Activated CD8-positive, alpha-beta memory T cell treated with anti-CD3 and anti-CD28 coated beads, Interleukin-2, amount 50 U/mL, for 24 hours (primary cell): Measurements from ENCODE around the gene ZNF319.

Experiments used
- DNase-seq: peaks from one replicate; pipeline ENCODE4 v3.0.0-alpha.2; 2020; ENCODE audit errors: extremely low read depth

Gene ZNF319

DNA sequence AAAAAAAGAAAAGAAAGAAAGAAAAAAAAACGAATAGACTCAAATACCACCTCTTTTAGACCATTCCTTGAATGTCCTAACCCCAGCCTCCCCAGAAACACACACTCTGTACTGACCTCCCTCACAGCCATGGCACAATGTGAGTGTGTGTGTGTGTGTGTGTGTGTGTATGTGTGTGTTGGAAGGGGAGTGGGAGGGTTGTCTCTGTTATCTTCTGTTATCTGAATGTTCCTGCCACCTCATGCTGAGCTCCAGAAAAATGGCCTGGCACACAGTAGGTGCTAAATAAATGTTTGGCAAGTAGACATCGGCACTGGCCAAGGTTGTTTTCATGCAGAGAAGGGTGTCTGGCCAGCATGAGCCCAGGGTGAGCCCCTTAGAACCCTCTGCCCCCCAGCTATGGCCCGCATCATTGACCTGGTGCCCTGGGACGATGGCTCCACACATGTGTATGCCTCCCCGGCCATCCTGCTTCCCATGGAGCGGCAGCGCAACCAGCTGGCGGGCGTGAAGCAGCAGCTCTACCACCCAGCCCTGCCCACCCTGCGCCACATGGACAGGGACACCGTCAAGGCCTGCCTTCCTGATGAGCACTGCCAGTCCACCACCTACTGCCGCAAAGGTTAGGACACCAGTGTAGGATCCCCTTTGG, 22.9 kb downstream of the ZNF319 start:
- DNase-seq, result no peak

DNA sequence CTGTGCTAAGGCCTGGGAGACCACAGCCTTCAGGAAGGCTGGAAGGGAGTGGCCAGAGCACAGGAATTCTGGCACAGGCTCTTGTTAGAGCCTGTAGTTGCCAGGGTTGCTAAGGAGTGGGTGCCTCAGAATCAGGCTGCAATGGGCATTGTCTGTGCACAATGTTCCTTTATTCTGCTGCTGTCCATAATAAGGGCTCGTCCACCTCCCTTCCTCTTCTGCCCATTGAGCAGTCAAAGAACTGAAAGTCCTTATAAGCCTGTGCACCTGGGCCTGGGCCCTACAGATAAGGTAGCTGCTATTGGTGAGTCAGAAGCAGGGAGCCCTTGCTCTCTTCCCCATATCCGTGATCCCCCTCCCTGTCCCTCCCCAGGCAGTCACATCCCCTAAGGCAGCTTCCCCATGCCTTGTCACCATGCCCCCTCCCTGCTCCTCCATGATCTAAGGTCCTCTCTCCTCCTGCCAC, 24.1 kb downstream of the ZNF319 start:
- no peak for DNase-seq

DNA sequence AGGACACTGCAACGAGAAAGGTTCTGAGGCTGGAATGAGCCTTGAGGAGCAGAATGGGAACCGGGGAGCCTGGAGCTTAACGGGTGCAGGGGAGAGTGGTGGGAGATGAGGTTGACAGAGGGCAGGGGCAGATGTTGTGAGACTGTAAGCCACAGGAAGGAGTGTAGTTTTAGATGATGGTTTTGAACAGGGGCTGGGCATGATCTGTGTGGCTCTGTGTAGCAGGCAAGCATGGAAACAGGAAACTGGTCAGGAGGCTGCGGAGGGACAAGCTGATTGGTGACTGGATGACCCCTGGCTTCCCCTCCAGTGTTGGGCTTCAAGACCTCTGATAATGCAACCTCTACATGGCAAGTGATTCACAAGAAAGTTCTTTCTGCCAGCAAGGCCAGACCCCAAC, 28.2 kb downstream of the ZNF319 start:
- no peak for DNase-seq

DNA sequence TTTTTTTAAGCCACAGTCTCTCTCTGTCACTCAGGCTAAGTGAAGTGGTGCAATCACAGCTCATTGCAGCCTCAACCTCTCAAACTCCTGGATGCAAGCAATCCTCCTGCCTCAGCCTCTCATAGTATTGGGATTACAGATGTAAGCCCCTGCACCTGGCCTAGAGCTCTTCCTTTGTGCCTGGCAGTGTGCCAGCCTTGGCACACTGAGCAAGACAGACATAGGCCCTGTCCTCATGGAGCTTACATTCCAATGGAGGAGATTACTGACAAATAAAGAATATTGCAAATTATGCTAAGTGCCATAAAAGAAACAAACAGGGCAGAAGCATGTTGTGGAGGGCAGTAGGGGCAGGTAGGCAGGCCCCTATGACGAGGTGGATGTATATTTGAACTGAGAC, 28.6 kb downstream of the ZNF319 start:
- DNase-seq, result no peak

DNA sequence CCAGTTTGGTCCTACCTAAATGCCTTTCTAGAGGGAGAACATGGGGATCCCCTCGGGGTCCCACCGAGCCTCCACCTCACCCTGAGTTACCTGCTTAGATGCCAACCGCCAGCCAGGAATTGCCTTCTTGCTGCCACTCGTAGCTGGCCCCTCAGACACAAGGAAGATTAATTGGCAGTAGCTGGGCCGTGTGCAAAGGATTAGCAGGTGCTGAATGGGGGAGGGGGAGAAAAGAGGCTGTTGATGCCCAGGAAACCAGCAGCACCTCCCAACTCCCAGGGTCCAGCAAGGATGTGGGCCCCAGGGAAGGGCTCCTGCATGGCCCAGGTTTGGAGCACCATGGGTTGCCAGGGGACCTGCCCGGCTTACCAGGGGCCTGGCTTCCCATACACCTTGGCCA, 29.5 kb downstream of the ZNF319 start, which contains the start of gene CNGB1:
Gene CNGB1 (minus strand): TSS at position 159 of the 400 bp plus-strand sequence. CDS start 3,842 bp downstream, outside the sequence.
- DNase-seq, result no peak

DNA sequence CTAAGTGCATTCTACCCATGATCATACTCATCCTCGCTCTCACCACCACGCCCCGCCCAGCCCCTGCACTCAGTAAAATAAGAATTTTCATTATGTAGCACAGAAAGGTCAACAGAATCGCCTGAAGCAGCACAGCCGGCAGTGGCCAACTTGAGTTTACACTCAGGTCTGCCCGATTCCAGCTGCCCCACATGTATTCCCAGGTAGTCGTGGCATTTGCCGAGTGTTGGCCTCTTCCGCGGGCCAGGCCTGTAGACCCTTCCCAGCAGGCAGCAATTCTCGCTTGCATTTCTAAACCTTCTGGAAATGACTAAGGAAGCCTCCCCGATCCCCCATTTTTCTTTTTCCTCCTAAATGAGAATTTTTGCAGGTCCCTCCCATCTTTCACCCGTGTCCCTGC, 30.2 kb downstream of the ZNF319 start:
- no peak for DNase-seq

DNA sequence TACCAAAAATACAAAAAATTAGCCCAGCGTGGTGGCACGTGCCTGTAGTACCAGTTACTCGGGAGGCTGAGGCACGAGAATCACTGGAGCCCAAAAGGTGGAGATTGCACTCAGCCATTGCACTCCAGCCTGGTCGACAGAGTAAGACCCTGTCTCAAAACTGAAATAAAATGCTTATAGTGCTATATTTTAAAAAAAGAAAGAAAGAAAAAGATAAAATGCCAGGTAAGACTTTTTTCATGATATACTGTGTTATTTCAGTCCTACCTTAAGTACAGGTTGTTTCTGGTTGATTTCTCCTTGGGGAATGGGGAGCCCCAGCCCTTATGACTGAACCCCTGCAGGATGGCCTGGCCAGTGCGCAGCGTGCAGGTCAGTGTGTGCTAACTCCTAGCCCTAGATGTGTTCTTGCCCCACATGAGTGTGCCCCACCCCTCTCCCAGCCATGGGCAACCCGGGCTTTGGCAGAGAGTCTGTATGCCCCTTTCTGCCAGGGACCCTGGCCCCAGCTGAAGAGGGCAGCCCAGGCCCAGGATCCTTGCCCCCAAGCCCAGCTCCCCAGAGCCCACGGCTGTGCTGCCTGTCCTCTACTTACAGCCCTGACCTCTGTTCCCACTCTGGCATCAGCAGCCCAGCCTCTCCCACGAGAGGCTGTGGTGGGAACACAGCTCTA, 30.9 kb downstream of the ZNF319 start:
- no peak for DNase-seq

DNA sequence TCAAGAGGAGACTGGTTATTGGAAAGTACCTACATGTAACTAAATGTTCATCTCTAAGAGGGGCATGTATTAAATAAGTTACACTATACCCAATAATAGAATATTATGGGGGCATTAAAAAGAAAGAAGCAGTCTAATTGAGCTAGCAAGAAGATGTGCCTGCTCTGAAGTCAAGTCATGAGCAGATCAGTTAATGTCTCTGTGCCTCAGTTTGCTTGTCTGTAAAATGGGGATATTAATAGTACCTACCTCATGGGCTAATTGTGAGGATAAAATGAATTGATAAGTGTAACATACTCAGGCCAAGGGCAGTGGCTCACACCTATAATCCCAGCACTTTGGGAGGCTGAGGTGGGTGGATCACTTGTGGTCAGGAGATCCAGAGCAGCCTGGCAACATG, 32.6 kb downstream of the ZNF319 start:
- no peak for DNase-seq

DNA sequence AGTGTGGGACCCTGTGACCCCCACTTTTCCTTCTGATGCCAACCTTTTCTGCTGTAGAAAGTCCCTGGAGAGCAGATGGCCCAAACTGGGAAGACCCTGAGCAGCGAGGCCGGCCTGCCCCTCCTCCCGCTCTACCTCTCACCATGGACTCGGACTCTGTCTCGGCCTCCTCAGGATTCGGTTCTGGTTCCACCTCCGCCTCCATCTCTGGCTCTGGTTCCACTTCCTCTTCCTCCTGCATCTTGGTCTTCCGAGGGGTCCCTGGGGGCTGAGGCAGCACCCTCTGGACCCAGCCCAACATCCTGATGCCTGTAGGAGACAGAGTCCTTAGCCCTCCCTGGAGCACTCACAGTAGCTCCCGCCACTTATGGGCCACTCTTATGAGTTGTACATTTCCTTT, 33.5 kb downstream of the ZNF319 start:
- DNase-seq, result no peak

DNA sequence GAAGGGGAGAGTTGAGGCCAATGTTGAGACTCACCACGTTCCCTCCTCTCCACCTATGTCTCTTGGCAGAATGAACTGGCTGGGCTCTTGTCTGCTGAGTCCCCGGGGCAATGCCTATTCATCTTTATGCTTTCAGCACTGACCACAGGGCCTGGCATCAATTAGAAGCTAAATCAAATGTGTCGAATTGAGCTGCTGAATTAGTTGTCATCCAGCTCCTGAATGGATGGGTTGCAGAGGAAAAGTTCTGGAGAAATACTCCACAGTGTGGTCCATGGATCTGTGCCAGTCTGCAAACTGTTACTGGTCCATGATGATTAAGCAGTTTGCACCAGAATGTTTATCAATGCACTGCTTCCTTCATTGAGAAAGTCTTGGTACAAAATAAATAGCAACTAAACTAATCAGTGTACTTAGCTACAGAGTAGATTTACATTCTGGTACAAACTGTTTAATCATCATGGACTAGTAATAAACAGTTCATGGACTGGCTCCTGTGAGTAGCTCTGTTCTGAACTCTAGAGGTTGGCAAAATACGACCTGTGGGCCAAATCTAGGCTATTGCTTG, 34.2 kb downstream of the ZNF319 start:
- no peak for DNase-seq

DNA sequence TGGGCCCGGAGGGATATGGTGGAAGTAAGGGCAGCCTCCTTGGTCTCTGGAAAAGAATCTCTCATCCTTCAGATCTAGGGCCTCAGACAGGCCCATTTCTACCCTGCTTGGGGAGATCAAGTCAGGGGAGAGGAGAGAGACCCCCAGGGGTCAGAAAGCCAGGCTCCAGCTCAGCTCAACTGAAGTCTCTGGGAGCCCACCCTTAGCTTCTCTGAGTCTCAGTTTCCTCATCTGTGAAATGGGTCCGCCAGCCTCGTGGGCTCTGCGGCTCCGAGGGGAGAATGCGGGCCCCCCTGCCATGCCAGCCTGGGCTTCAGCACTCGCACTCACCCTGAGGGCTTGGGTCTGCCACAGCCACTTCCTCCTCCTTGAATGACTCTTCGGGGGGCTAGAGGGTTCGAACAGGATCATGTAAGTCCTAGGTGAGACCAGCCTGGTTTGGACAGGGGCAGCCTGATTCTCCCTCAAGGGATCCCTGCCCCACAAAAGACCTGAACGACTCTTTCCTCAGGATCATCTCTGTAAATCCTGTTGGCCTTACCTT, 36.2 kb downstream of the ZNF319 start:
- no peak for DNase-seq

DNA sequence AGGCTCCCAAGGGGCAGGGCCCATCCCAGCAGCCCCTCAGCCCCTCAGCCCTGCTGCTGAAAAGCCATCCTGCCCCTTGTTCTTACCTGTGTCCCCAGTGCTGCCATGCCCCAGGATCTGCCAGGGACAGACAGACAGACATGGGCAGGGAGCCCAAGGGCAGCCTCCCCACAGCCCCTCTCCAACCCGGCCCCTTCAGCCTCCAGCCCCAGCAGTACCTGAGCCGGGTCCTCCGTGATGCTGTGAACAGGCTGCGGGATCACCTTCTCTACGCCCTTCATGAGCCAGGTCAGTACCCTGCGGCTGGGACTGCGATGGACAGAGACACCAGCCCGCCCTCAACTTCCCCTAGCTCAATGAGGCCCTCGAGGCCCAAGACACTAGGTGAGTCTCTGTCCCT, 37.7 kb downstream of the ZNF319 start:
- no peak for DNase-seq

DNA sequence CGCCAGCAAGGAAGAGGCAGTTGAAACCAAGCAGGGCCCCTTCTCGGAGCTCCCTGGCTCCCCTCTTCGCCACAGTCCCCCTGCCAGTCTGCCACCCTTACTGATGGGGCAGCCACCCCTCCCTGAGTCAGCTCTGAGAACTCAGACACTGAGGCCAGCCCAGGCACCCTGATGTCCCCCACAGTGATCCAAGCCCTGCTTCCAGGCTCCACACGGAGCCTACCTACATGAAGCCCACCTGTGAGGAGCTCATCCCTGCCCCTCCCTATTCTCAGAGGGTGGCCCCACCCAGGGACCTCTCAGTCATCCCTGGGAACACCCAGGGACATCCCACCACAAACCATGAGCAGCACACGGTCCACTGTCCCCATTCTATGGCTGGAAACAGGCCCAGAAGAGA, 38.4 kb downstream of the ZNF319 start:
- no peak for DNase-seq

DNA sequence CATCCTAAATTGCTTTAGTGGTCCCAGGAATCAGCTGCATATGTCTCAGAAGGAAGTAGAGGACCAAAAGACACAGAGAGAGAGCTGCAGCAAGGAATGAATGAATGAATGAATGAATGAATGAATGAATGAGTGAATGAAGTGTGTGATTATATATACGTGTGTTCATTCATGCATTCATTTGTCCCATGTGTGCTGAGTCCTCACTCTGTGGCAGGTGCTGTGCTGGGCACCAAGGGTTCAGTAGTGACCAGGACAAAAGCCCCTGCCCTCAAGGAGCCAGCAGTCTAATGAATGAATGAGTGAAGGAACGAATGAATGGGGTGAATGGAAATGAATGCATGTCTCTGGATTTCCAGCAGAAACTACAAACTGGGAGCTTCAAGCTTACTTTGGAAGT, 38.9 kb downstream of the ZNF319 start:
- no peak for DNase-seq

DNA sequence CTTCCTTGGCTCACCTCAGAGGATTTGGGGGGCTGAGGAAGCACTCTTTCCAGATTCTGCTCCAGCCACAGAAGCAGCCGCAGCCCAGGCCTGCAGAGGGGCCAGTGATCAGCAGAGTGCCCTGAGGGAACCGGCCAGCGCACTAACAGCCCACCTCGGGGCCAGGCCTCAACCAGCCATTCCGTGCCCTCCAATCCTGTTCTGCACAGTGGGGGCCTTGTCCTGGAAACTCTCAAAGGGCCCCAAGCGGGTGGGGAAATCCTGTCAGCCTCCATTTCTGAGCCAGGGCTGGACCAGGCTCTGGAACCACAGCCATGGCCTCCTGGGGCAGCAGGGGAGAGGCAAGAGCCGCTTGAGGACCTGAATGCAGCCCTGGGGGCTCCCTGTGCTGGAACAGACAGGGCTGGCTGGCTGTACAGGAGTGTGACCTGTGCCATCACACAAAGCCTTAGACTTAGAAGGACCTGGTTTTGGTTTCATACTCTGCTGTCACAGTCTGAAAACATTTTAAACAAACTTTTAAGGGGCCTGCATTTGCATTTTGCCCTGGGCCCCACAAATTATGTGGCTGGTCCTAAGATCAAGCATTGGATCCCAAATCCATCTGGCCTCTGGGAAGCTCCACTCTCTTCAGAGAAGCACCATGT, 39.5 kb downstream of the ZNF319 start:
- no peak for DNase-seq

DNA sequence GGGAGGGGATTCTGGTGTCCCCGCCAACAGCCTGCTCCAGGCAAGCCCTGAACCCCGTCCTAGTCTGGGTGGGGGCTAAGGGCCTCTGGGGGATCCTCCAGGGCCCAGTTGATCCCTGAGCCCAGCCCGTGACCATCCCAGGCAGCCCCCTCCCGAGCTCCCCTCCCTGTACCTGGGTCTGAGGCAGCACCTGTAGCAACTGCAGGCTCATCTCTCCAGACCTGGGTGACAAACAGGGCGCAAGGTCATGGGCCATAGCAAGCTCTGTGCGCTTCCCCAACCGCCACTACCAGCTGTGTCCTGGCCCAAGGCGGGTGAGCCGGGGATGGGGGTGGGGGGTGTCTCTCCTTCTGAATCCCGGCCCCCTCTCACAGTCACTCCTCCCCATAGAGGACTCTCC, 40.2 kb downstream of the ZNF319 start:
- no peak for DNase-seq

DNA sequence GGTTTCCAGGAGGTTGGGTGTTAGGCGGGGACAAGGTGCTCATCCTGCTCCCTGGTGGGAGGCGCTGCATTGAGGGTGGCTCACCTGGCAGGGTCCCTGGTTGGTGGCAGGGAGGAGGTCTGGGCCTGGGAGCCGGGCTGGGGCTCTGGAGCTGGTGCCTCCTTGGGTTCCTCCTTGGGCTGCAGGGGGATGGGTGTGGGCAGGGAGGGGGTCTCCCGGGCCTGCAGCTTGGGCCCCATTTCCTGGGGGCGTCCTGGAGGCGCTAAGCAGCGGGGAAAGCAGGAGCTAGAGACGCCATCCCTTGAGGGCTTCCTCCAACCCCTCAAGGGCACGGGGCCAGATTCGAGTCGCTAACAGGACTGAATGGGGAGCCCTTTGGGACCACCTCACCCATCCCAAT, 40.7 kb downstream of the ZNF319 start:
- DNase-seq, result no peak

DNA sequence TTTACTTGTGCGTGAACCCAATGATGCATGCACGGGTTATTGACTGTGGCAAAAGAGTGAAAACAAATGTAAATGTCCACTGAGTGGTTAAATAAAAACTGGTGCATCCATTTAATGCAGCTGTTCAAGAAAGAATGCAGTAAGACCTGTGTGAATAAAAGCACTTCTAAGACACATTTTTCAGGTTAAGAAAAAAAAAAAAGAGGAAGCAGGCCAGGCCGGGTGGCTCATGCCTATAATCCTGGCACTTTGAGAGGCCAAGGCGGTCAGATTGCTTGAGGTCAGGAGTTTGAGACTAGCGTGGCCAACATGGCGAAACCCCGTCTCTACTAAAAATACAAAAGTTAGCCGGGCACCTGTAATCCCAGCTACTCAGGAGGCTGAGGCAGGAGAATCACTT, 41.4 kb downstream of the ZNF319 start:
- DNase-seq, result no peak

DNA sequence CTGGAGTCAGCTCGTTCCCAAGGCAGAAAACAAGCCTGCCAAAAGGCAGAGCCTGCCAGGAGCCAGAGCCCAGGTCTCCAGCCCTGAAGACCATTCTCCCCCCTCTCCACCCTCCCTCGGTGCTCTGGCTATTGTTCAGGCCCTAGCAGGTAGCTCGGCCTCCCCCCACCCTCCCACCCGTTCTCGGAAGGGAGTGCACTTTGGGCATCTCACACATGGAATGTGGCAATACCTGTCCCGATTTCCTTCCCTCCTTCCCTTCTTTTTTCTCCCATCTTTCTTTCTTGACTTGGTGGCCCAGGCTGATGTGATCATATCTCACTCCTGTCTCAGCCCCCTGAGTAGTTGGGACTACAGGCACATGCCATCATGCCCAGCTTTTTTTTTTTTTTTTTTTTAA, 41.9 kb downstream of the ZNF319 start:
- no peak for DNase-seq

DNA sequence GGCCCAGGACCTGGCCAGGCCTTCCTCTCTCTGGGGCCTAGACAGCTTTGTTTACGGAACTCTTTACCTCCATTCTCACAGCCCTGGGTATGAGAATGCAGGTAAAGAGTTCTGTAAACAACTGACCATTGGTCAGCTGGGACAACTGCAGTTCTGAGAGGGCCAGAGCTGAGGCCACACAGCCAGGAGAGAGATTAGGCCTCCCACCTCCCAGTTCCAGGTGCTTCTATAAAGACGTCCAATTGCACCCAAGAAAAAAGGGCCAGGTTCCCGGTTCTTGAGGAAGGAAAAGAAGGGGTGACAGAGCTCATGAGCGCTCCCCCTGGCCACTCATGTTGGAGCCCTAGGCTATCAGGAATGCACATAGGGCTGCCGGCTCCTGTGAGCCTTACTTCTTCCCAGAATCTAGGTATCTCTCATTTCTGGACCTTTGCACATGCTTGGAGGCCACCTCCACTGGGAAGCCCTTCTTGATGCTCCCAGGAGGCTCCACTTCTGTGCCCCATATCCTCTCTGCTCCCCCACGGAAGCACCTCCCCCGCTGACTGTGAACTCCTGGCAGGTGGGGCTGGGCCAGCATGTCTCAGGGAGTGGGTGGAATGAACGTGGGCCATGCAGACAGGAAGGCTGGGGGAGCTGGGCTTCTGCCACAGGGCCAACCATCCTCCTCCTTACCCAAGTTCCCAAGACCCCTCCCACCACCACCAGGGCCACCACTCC, 42.6 kb downstream of the ZNF319 start:
- DNase-seq, result no peak

DNA sequence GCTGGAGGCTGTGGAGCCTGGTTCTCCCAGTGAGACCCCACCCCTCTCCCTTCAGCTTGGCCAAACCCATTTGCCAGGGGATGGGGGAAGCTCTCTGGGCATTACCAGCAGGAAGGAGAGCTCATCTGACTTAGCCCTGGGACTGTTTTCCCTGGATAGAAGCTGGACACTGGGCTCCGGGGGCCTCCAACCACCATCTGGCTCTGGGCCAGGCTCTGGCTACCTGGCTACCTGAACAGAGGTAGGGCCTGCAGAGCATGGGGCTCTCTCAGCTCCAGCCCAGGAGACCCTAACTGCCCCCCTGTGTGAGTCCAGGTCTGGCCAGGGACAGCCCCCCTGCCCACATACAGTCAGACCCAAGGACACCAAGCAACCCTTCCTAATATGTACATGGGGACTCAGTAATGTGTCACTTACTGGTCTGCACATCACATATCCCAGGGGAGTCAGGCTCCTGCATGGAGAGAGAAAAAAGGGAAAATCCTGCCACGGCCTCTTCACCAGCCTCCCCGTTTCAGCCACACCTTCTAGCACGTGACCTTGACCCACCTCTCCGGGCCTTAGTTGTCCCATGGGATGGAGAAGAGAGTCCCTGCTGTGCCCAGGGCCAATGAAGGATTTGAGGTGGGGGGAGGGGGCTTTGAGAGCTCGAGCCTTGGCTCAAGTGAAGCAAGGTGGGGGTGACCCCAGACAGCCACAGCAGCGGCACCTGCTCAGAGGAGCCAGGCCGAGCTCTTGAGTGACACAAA, 43.4 kb downstream of the ZNF319 start:
- no peak for DNase-seq
